Ammon's horn (tissue), 1 donor: ENCODE data around the gene PRKAR2A.
"Not testable (repeated sequence)": the region's sequence is repeated elsewhere in the genome, so short reads cannot be mapped to it uniquely, and the experiment has no call there.

Experiments used
- DNase-seq: peaks from one replicate; pipeline ENCODE4 v3.0.0-alpha.2; 2016; ENCODE audit warnings: low spot score

The PRKAR2A gene

DNA sequence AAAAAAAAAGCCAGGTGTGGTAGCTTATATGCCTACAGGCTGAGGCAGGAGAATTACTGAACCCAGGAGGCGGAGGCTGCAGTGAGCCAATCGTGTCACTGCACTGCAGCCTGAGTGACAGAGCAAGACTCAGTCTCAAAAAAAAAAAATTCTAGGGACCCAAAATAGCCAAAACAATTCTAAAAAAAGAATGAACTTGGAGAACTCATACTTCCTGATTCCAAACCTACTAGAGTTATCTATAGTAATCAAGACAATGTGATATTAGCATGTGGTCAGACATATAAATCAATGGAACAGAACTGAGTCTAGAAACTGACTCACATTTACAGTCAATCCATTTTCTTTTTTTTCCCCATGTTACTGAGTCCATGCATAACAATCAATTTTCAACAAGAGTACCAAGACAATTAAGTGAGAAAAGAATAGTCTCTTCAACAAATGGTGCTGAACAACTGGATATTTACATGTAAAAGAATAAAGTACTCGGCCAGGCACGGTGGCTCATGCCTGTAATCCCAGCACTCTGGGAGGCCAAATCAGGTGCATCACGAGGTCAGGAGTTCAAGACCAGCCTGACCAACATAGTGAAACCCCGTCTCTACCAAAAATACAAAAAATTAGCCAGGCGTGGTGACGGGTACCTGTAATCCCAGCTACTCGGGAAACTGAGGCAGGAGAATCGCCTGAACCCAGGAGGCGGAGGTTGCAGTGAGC is 11.9 kb downstream of the PRKAR2A start:
- DNase-seq, result no peak

- no peak for DNase-seq
These were observed 15.0 kb downstream of the PRKAR2A start for GRCh38 chr3:48832684-48833083.

GRCh38 chr3:48830715-48831114 is 17.0 kb downstream of the PRKAR2A start:
- DNase-seq, result no peak

DNA sequence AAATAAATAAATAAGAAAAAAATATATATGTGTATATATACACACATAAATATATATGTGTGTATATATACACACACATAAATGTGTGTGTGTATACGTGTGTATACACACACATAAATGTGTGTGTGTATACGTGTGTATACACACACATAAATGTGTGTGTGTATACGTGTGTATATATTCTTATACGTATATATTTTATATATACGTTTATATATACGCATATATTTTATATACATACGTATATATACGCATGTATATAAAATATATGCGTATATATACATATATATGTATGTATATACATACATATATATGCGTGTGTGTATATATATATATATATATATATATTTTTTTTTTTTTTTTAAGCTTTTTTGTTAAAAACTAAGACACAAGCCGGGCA is 18.1 kb downstream of the PRKAR2A start:
- not testable (repeated sequence) for DNase-seq

DNA sequence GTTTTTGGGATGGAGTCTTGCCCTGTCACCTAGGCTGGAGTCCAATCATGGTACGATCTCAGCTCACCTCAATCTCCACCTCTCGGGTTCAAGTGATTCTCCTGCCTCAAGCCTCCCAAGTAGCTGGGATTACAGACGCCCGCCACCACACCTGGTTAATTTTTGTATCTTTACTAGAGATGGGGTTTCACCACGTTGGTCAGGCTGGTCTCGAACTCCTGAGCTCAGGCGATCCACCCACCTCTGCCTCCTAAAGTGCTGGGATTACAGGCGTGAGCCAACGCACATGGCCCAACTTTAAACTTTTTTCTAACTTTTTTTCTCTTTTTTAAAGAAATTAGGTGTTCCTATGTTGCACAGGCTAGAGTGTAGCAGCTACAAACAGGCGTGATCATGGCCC is 19.8 kb downstream of the PRKAR2A start:
- not testable (repeated sequence) for DNase-seq

- DNase-seq, result no peak
These were observed 21.2 kb downstream of the PRKAR2A start for GRCh38 chr3:48826451-48826850.

- DNase-seq, result no peak
These were observed 26.9 kb downstream of the PRKAR2A start for GRCh38 chr3:48820612-48821324.

DNA sequence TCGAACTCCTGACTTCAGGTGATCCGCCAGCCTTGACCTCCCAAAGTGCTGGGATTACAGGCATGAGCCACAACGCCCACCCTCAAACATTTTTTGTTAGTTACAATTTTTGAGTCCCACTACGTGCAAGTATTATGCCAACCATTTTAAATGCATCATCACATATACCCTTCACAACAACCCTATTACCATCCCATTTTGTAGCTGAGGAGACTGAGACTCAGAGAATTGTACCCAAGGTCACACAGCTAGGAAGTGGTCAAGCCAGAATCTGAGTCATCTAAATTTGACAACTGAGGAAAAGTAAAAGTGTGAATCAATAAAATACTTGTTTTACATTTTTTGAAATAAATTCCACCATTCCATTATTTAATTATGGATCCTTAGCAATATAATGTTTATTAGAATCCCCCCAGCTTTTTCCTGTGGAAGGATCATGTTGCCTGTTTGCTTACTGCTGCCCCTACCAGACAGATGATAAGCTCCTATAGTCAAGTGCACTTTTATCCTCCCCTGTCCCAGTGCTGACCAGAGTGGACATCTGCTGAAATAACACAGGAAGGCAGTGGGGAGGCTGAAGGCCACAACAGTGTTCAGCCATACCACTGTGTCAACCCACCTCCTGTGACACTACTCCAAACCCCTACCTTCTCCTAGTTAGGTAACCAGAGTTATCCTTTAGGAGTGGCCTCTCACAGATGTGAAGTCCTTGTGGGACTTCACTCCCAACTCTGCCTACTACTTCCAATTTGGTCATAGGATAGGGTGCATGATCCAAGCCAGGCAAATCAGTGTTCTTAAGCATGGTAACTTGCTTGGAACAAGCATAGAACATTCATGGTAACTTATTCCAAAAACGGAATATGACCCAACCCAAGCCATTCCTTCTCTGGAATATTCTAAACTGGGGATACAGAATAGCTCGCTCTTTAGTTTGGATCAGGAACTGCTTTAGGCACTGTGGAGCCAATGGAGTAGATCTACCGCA is 28.1 kb downstream of the PRKAR2A start:
- no peak for DNase-seq

DNA sequence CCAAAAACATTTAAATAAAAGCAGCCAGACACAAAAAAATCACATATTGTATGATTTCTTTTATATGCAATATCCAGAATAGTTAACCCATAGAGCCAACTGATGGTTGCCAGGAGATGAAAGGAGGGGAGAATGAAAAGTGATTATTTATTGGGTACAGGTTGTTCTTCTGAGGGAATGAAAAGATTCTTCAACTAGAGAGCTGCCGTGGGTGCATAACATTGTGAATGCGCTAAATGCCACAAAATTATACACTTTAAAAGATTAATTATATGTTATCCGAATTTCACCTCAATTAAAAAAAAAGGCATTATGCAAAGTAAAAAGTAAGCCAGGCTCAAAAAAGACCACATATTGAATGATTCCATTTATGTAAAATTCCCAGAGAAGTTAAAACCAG is 36.1 kb downstream of the PRKAR2A start:
- no peak for DNase-seq

DNA sequence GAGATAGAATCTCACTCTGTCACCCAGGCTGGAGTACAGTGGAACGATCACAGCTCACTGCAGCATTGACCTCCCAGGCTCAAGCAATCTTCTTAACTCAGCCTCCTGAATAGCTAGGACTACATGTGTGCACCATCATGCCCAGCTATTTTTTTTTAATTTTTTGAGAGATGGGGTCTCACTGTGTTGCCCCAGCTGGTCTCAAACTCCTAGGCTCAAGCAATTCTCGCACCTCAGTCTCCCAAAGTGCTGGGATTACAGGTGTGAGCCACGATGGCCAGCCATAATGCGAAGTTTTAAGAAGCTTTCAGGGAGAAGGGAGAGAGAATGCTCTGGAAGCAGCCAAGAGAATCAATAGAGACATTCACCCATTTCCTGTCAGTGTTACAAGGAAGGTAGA is 42.7 kb downstream of the PRKAR2A start:
- no peak for DNase-seq

- DNase-seq, result not testable (repeated sequence)
These were observed 46.8 kb downstream of the PRKAR2A start for GRCh38 chr3:48800831-48801230.

DNA sequence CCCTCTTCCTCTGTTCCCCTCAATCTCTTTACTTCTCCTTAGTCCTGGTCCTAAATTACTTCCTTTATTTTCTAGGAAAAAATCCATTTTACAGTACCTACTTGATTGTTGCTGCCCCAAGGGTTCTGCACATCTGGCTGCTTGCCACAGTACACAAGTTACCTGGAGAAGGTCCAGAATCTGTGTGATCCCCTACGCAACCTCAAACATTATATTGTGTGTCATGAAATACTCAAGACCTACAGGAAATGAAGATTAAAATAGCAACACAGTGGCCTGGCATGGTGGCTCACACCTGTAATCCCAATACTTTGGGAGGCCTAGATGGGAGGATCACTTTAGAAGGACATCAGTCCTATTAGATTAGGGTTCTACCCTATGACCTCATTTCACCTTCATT is 48.7 kb downstream of the PRKAR2A start:
- DNase-seq, result no peak

- no peak for DNase-seq
These were observed 50.0 kb downstream of the PRKAR2A start for GRCh38 chr3:48797626-48798025.

GRCh38 chr3:48795997-48796732 is 51.5 kb downstream of the PRKAR2A start:
- no peak for DNase-seq

- not testable (repeated sequence) for DNase-seq
These were observed 54.2 kb downstream of the PRKAR2A start for GRCh38 chr3:48793484-48793883.

DNA sequence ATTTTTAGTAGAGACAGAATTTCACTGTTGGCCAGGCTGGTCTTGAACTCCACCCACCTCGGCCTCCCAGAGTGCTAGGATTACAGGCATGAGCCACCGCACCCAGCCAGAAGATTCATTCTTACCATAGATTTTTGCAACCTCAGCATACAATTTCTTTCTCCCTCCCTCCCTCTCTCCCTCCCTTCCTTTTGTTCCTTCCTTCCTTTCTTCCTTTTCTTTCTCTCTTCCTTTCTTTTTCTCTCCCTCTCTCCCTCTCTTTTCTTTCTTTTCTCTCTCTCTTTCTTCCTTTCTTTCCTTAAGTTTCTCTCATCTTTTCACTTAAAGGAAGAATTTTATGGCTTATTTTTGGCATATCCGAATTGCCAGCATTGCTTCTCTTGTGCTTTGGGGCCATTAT is 58.0 kb downstream of the PRKAR2A start:
- no peak for DNase-seq

DNA sequence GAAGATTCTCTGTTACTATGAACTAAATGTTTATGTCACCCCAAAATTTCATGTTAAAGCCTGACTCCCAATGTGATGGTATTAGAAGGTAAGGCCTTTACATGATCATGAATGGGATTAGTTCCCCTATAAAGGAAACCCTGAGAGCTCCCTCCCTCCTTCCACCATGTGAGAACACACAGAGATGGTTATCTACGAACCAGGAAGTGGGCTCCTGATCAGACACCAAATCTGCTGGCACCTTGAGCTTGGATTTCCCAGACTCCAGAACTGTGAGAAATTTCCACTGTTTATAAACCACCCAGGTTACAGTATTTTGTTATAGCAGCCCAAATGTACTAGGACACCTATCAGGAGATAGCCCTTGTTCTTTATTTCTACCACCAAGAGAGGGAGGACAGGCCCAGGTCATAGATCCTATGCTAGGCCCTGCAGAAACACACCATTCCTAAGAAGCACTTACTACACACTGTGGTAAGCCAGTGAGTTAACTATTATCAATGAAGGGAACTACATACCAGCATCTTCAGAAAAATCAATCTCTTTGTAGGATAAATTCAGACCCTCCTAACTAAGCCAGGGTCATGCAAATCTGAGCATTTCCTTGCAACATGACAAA is 59.0 kb downstream of the PRKAR2A start:
- DNase-seq, result no peak

- DNase-seq, result no peak
These were observed 63.1 kb downstream of the PRKAR2A start for GRCh38 chr3:48784426-48785120.

GRCh38 chr3:48783304-48783703 is 64.4 kb downstream of the PRKAR2A start:
- no peak for DNase-seq

DNA sequence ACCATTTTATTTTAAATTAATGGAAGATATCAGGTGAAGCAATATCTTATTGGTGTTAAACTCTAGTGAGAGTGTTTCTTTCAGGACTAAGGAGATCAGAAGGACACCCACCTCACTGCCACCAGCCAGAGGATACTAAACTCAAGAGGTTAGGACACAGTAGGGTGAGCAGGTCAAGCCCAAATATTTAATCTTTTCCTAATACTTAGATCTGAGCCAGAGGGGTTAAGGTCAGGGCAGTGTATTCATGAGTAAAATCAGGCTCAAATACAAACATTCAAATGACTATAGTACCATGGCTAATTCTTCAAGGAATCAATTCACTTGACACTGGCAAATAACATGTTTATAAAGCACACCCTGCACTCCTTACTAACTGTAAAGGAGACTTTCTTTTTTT is 65.6 kb downstream of the PRKAR2A start:
- no peak for DNase-seq

- DNase-seq, result not testable (repeated sequence)
These were observed 69.1 kb downstream of the PRKAR2A start for GRCh38 chr3:48778565-48778964.
